ENCODE data around the gene IFI44. TPM values are rescaled to one million over a fixed set of nuclear protein-coding genes. Genes with fewer than 3 reads are reported as not detected.

The IFI44 gene
- total and polyA plus RNA-seq, 2 donors (not counting 3 experiments of a cell fraction or from before 2014, with no cell fraction given) = 11.8 to 12.3 TPM

DNA sequence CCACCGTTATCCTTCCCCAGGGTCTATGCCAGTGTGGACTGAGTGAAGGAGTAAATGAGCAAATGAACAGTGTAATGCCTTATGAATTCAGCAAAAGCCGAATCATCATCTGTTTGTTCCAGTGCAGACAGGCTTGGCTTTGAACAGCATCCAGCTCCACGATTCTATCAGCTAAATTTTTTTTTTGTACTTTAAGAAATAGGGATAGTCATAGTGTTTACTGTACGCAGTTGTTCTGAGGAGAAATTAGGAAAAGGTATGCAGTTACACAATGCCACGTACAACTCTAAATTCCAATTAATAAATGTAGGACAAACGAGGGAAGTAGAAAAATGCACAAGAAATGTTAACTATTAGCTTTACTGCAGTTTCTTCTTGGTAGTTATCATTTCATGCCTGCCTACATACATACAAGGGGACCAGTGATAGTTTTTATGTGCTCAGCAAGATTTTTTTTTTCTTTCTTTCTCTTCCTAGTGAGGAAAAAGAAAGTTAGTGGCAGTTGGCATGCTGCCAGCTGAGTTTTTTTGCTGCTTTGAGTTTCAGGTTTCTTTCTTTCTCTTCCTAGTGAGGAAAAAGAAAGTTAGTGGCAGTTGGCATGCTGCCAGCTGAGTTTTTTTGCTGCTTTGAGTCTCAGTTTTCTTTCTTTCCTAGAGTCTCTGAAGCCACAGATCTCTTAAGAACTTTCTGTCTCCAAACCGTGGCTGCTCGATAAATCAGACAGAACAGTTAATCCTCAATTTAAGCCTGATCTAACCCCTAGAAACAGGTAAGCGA, 29.6 kb upstream of the IFI44 start, which contains the start of gene IFI44L:
TSS of gene IFI44L (plus strand) at position 646 of the 777 bp plus-strand sequence. CDS start 7,468 bp downstream, outside the sequence.
- H2AFZ ChIP-seq (ENCODE audit: low read depth, low read length) = peak within 1 kb of the TSS; percentile 84
- TF ChIP-seq GATA2 (IDR thresholded peaks at IDR 0.05; ENCODE audit: insufficient read depth, insufficient read length, low read depth, low read length) (no peak), POLR2AphosphoS5 (IDR thresholded peaks at IDR 0.05; ENCODE audit: insufficient read depth, low read depth, low read length) (no peak), POLR2A (IDR thresholded peaks at IDR 0.05; ENCODE audit: low read depth, low read length) (no peak), JUN (IDR thresholded peaks at IDR 0.05; ENCODE audit: borderline replicate concordance, insufficient read depth, insufficient read length, low read depth) (no peak), FOS (IDR thresholded peaks at IDR 0.05; ENCODE audit: borderline replicate concordance, insufficient read depth, low read length) (no peak), EZH2 (IDR thresholded peaks at IDR 0.05; ENCODE audit: borderline replicate concordance, low read depth, low read length, severe bottlenecking) (no peak), CTCF (IDR thresholded peaks at IDR 0.05; ENCODE audit: extremely low read depth in 1 of 2, insufficient read depth in 1 of 2, low read depth in 1 of 2, low read length in 2 of 2) (no peak), MYC (IDR thresholded peaks at IDR 0.05; ENCODE audit: low read depth, low read length) (no peak)
- TF ChIP-seq, protein P1, sequence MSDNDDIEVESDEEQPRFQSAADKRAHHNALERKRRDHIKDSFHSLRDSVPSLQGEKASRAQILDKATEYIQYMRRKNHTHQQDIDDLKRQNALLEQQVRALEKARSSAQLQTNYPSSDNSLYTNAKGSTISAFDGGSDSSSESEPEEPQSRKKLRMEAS (IDR thresholded peaks at IDR 0.05; ENCODE audit: insufficient read depth, insufficient read length) = no peak
- CTCF ChIA-PET = interaction anchor here (0.6 to 4.6 kb wide), 11 partner anchors 9 to 584 kb away, joined by 3 to 25 read pairs (median 4); no protein-coding TSS in a partner anchor
- H3K79me2 ChIP-seq (ENCODE audit: control insufficient read depth, insufficient read depth, low read length) = no peaks in the 10 kb centered on the region
- dilution Hi-C loops (cut with MboI; ENCODE audit: extremely low pct_ligation_motif_present, low sequenced_read_pairs) = no loop called here
- H3K9me3 ChIP-seq (replicated peaks; ENCODE audit: control insufficient read depth, insufficient read depth, low read length) = no peaks in the 10 kb centered on the region
- DNase-seq (ENCODE audit: low read depth, low spot score) (peak; percentile 80), FAIRE-seq (peak; percentile 75)
- H3K4me2 ChIP-seq (ENCODE audit: insufficient read depth, low read length) = peak within 1 kb of the TSS; percentile 79
- peak within 1 kb of the TSS; percentile 2 to 35 (median 27) for H3K4me3 ChIP-seq (replicated peaks in 1 of 3; ENCODE audit: insufficient read depth in 1 of 3, low read depth in 1 of 3, low read length in 3 of 3)
- H3K36me3 ChIP-seq (ENCODE audit: control insufficient read depth in 2 of 2, extremely low read depth in 1 of 2, insufficient read depth in 2 of 2, low read length in 2 of 2) = no peaks in the 10 kb centered on the region
- peaks cover 18% of the 10 kb centered on the region for H3K4me1 ChIP-seq (ENCODE audit: control insufficient read depth, extremely low read depth, insufficient read depth, low read length)
- POLR2A ChIA-PET = no interaction called here
- H4K20me1 ChIP-seq (replicated peaks; ENCODE audit: control insufficient read depth, extremely low read depth, insufficient read depth, low read length) = no peaks in the 10 kb centered on the region
- no peaks in the 10 kb centered on the region for H3K27me3 ChIP-seq (ENCODE audit: control insufficient read depth in 2 of 2, insufficient read depth in 2 of 2, low read length in 2 of 2)
- intact Hi-C loops (cut with micrococcal nuclease) = loop anchor here (1.0 to 5.0 kb wide), 3 partner anchors 29 to 732 kb away; partner anchors contain the start of gene IFI44
- peak within 1 kb of the TSS; percentile 2 for H3K27ac ChIP-seq (ENCODE audit: insufficient read depth, low read depth, low read length)
- no TSS peak for BruUV-seq (replicated peaks)
- H3K9ac ChIP-seq (replicated peaks; ENCODE audit: extremely low read depth, insufficient read depth, low read length) = peak within 1 kb of the TSS; percentile 39
- no peaks in the 10 kb centered on the region for H3K9me1 ChIP-seq (replicated peaks; ENCODE audit: control insufficient read depth, extremely low read depth, insufficient read depth, low read length)

All from endothelial cell of umbilical vein (primary cell).